GM12892 (cell line): Measurements from ENCODE around the gene CSH1. TPM values are rescaled to one million over a fixed set of nuclear protein-coding genes. Genes with fewer than 3 reads are reported as not detected.
"Not testable (repeated sequence)": the region's sequence is repeated elsewhere in the genome, so short reads cannot be mapped to it uniquely, and the experiment has no call there.

ENCODE experiments used
- DNase-seq: peaks from one replicate; pipeline ENCODE4 v3.0.0; 2011; ENCODE audit not compliant: insufficient read length
- FAIRE-seq: peaks from 2 replicates; lab custom pipeline; 2011; peaks lifted over from hg19 to GRCh38; lab: Jason Lieb, UNC
- POLR2A ChIP-seq: IDR thresholded peaks from 2 replicates; pipeline ENCODE4 v1.6.1; 2011; ENCODE audit warnings: low read depth, low read length, control low read depth
- POLR2AphosphoS5 ChIP-seq: IDR thresholded peaks from 2 replicates; pipeline ENCODE4 v1.6.1; 2011; ENCODE audit warnings: low read depth, low read length, control low read depth
- TAF1 ChIP-seq: IDR thresholded peaks from 2 replicates; pipeline ENCODE4 v1.6.1; 2011; ENCODE audit warnings: low read depth, mild to moderate bottlenecking, control low read depth, low read length, borderline replicate concordance
- polyA plus RNA-seq: library from polyadenylated mRNA; unstranded; fragments of >200 nt; gene quantifications from one replicate; pipeline ENCODE4 v1.2.1, GENCODE V29; 2012; ENCODE audit warnings: missing spikeins, inconsistent platforms; ENCODE audit not compliant: missing spikeins

Gene CSH1
- polyA plus RNA-seq, result not detected

GRCh38 chr17:63896524-63897354, at the start of gene CSH1:
TSS of gene CSH1 (minus strand) at chr17:63896574. CDS start at chr17:63896511, 63 bp downstream.
- not testable (repeated sequence) for FAIRE-seq, DNase-seq

GRCh38 chr17:63945784-63946439, 49.5 kb upstream of the CSH1 start:
- FAIRE-seq (no peak), DNase-seq (peak; percentile 57)
- TF ChIP-seq TAF1 (no peak), POLR2A (no peak), POLR2AphosphoS5 (no peak)

GRCh38 chr17:63944736-63945499, 48.5 kb upstream of the CSH1 start:
- FAIRE-seq (no peak), DNase-seq (no peak)
- TF ChIP-seq POLR2AphosphoS5 (no peak), TAF1 (no peak), POLR2A (no peak)

- FAIRE-seq, result no peak
- TF ChIP-seq POLR2A (no peak), POLR2AphosphoS5 (no peak), TAF1 (no peak)
- no peak for DNase-seq
These were observed 47.4 kb upstream of the CSH1 start for GRCh38 chr17:63943745-63944144.

- DNase-seq (no peak), FAIRE-seq (no peak)
- no peak for TF ChIP-seq TAF1
- no peak for TF ChIP-seq POLR2A
- no peak for TF ChIP-seq POLR2AphosphoS5
These were observed 46.1 kb upstream of the CSH1 start for GRCh38 chr17:63942309-63942985.

GRCh38 chr17:63941751-63942150, 45.4 kb upstream of the CSH1 start:
- DNase-seq (no peak), FAIRE-seq (no peak)
- no peak for TF ChIP-seq TAF1
- no peak for TF ChIP-seq POLR2A
- TF ChIP-seq POLR2AphosphoS5, result no peak

GRCh38 chr17:63941162-63941561, 44.8 kb upstream of the CSH1 start:
- DNase-seq (no peak), FAIRE-seq (no peak)
- TF ChIP-seq POLR2A (no peak), POLR2AphosphoS5 (no peak), TAF1 (no peak)

- DNase-seq (no peak), FAIRE-seq (no peak)
- no peak for TF ChIP-seq TAF1
- TF ChIP-seq POLR2AphosphoS5, result no peak
- TF ChIP-seq POLR2A, result no peak
These were observed 44.2 kb upstream of the CSH1 start for GRCh38 chr17:63940584-63940983.

- DNase-seq (no peak), FAIRE-seq (no peak)
- TF ChIP-seq POLR2AphosphoS5 (no peak), POLR2A (no peak), TAF1 (no peak)
These were observed 43.5 kb upstream of the CSH1 start for GRCh38 chr17:63939884-63940283.

- DNase-seq (no peak), FAIRE-seq (no peak)
- no peak for TF ChIP-seq POLR2A
- TF ChIP-seq POLR2AphosphoS5, result no peak
- TF ChIP-seq TAF1, result no peak
These were observed 43.0 kb upstream of the CSH1 start for GRCh38 chr17:63939401-63939800.

- DNase-seq (no peak), FAIRE-seq (no peak)
- TF ChIP-seq POLR2A (no peak), POLR2AphosphoS5 (no peak), TAF1 (no peak)
These were observed 41.5 kb upstream of the CSH1 start for GRCh38 chr17:63937920-63938319.
